Neural progenitor cell (in vitro differentiated cells): ENCODE data around the gene PRSS33. TPM values are rescaled to one million over a fixed set of nuclear protein-coding genes. Genes with fewer than 3 reads are reported as not detected.

ENCODE experiments used
- DNase-seq: peaks from one replicate; pipeline ENCODE4 v3.0.0-alpha.2; 2016; ENCODE audit warnings: low spot score
- H2AFZ ChIP-seq: fragments of 200-600 bp; sonication (generic); replicated peaks from 2 replicates; pipeline ENCODE4 v1.6.1; 2016; ENCODE audit warnings: antibody characterized with exemption
- H3F3A ChIP-seq: fragments of 200-600 bp; sonication (generic); 2 replicates; pipeline ENCODE4 v1.6.1; 2016; ENCODE audit warnings: antibody characterized with exemption, low read depth
- H3K27ac ChIP-seq: fragments of 200-600 bp; sonication (generic); 2 replicates; pipeline ENCODE4 v1.5.1; 2016; ENCODE audit warnings: mild to moderate bottlenecking
- H3K27me3 ChIP-seq: fragments of 200-600 bp; sonication (generic); 2 replicates; pipeline ENCODE4 v1.6.1; 2016; ENCODE audit warnings: mild to moderate bottlenecking, moderate library complexity
- H3K36me3 ChIP-seq: fragments of 200-600 bp; sonication (generic); 2 replicates; pipeline ENCODE4 v1.5.1; 2016
- H3K4me1 ChIP-seq: fragments of 200-600 bp; sonication (generic); 2 replicates; pipeline ENCODE4 v1.6.1; 2016; ENCODE audit warnings: mixed run types
- H3K4me2 ChIP-seq: fragments of 200-600 bp; sonication (generic); 2 replicates; pipeline ENCODE4 v1.6.1; 2016
- H3K4me3 ChIP-seq: fragments of 200-600 bp; sonication (generic); 2 replicates; pipeline ENCODE4 v1.5.1; 2016
- H3K79me2 ChIP-seq: fragments of 200-600 bp; sonication (generic); 2 replicates; pipeline ENCODE4 v1.6.1; 2016; ENCODE audit warnings: low read depth
- H3K9ac ChIP-seq: fragments of 200-600 bp; sonication (generic); 2 replicates; pipeline ENCODE4 v1.6.1; 2016
- H3K9me3 ChIP-seq: fragments of 200-600 bp; sonication (generic); 2 replicates; pipeline ENCODE4 v1.5.1; 2016; ENCODE audit warnings: low read depth
- H4K20me1 ChIP-seq: fragments of 200-600 bp; sonication (generic); 2 replicates; pipeline ENCODE4 v1.6.1; 2016; ENCODE audit warnings: low read depth
- H3K27ac Mint-ChIP-seq: 3 replicates; pipeline ENCODE4 v1.8.0; 2021; ENCODE audit warnings: mixed read lengths
- H3K27me3 Mint-ChIP-seq: 2 replicates; pipeline ENCODE4 v1.8.0; 2022; ENCODE audit warnings: low read depth, mild to moderate bottlenecking, inconsistent platforms, moderate library complexity, mixed read lengths; ENCODE audit not compliant: insufficient read depth
- H3K36me3 Mint-ChIP-seq: 3 replicates; pipeline ENCODE4 v1.8.0; 2021; ENCODE audit warnings: mixed read lengths
- H3K4me1 Mint-ChIP-seq: 3 replicates; pipeline ENCODE4 v1.8.0; 2021; ENCODE audit warnings: mixed read lengths
- H3K4me3 Mint-ChIP-seq: 3 replicates; pipeline ENCODE4 v1.8.0; 2021; ENCODE audit warnings: mild to moderate bottlenecking, moderate library complexity, mixed read lengths
- H3K9me3 Mint-ChIP-seq: 3 replicates; pipeline ENCODE4 v1.8.0; 2020; ENCODE audit warnings: mixed read lengths
- EZH2 ChIP-seq: fragments of 200-600 bp; sonication (generic); IDR thresholded peaks from 2 replicates; pipeline ENCODE4 v1.6.1; 2017; ENCODE audit warnings: antibody characterized with exemption, mild to moderate bottlenecking, moderate library complexity
- EZH2phosphoT487 ChIP-seq: fragments of 200-600 bp; sonication (generic); IDR thresholded peaks from 2 replicates; pipeline ENCODE4 v1.6.1; 2017; ENCODE audit warnings: antibody characterized with exemption
- total RNA-seq: library from RNA; depleted of rRNA; stranded (reverse); fragments of >200 nt; gene quantifications from 2 replicates; pipeline ENCODE4 v1.2.3, GENCODE V29; 2015; ENCODE audit warnings: low replicate concordance
- TF ChIP-seq, protein P1 (sequence below): fragments of 200-600 bp; sonication (generic); IDR thresholded peaks from 2 replicates; pipeline ENCODE4 v1.5.1; 2017; ENCODE audit warnings: antibody characterized with exemption, mild to moderate bottlenecking

The PRSS33 gene, protein sequence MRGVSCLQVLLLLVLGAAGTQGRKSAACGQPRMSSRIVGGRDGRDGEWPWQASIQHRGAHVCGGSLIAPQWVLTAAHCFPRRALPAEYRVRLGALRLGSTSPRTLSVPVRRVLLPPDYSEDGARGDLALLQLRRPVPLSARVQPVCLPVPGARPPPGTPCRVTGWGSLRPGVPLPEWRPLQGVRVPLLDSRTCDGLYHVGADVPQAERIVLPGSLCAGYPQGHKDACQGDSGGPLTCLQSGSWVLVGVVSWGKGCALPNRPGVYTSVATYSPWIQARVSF
- total RNA-seq, result 0.40 and 0.73 TPM in 2 replicates

DNA sequence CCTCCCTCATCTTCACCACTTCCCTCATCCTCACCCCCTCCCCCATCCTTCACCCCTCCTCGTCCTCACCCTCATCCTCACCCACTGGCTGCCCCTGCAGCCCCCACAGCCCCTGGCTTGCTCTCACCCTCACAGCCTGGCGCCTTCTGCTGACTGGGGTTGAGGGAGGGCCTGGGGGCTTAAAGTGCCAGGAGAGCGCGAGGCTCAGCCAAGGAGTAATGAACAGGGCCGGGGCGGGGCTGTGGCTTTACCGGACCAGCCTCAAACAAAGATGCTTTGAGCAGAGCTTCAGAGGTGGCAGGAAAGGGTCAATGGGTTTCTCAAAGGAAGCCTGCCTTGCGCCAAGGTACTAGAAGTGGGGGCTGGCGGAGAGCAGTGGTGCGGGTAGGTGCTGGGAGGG is at the start of gene PRSS33:
Gene PRSS33 (minus strand): TSS at position 155 of the 400 bp plus-strand sequence. CDS start 1,013 bp downstream, outside the sequence.
- peak; percentile 68 for DNase-seq
- no peak within 1 kb of the TSS for H3K4me3 Mint-ChIP-seq

DNA sequence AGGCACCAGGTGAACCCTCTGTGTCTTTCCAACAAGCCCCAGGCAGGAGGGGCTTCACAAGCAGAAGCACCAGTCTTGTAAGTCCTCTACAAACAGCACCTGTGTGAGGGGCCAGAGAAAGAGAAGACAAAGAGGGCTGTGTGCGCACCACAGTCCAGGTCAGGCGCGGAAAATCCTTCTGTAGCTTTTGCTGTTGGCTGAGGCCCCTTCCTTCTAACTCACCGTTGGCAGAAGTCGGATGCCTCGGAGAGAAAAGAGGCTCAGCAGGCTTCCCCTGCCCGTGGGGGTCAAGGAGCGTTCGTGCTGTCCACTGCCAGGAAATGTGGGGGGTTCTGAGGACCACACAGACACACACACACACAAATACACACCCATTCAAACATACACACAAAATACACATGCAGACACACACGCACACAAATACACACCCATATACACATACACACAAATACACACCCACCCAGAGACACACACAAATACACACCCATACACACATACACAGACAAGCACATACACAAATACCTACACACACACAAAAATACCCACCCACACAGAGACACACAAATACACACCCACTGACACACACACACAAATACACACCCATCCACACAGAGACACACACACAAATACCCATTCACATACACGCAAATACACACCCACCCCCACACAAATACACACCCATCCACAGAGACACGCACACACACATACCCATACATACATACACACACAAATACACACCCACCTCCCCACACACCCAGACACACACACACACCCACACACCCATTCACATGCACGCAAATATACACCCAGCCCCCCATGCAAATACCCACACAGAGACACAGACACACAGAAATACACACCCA is 49.5 kb upstream of the PRSS33 start:
- H3F3A ChIP-seq, result no peaks in the 10 kb centered on the region
- H3K4me2 ChIP-seq, result no peak overlapping the region
- H3K79me2 ChIP-seq, result no peaks in the 10 kb centered on the region
- H3K4me1 ChIP-seq, result no peaks in the 10 kb centered on the region
- H4K20me1 ChIP-seq, result no peaks in the 10 kb centered on the region
- H3K27me3 ChIP-seq, result peaks cover 6% of the 10 kb centered on the region
- peak overlapping the region; percentile 28 for H3K4me3 Mint-ChIP-seq
- H3K36me3 ChIP-seq, result no peaks in the 10 kb centered on the region
- no peak for DNase-seq
- TF ChIP-seq, protein P1, sequence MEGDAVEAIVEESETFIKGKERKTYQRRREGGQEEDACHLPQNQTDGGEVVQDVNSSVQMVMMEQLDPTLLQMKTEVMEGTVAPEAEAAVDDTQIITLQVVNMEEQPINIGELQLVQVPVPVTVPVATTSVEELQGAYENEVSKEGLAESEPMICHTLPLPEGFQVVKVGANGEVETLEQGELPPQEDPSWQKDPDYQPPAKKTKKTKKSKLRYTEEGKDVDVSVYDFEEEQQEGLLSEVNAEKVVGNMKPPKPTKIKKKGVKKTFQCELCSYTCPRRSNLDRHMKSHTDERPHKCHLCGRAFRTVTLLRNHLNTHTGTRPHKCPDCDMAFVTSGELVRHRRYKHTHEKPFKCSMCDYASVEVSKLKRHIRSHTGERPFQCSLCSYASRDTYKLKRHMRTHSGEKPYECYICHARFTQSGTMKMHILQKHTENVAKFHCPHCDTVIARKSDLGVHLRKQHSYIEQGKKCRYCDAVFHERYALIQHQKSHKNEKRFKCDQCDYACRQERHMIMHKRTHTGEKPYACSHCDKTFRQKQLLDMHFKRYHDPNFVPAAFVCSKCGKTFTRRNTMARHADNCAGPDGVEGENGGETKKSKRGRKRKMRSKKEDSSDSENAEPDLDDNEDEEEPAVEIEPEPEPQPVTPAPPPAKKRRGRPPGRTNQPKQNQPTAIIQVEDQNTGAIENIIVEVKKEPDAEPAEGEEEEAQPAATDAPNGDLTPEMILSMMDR, result no peak
- TF ChIP-seq EZH2 (no peak), EZH2phosphoT487 (no peak)
- H3K9me3 Mint-ChIP-seq, result no peaks in the 10 kb centered on the region
- H3K4me1 Mint-ChIP-seq, result peaks cover 15% of the 10 kb centered on the region
- H3K9ac ChIP-seq, result no peak overlapping the region
- H3K9me3 ChIP-seq, result no peaks in the 10 kb centered on the region
- no peak overlapping the region for H3K4me3 ChIP-seq
- H3K27me3 Mint-ChIP-seq, result peaks cover 17% of the 10 kb centered on the region
- H2AFZ ChIP-seq, result no peak overlapping the region
- H3K27ac Mint-ChIP-seq, result peak overlapping the region; percentile 12
- H3K36me3 Mint-ChIP-seq, result no peaks in the 10 kb centered on the region
- no peak overlapping the region for H3K27ac ChIP-seq

More for the DNA sequence above, at the start of gene PRSS33:
- Histone ChIP-seq H3K79me2 (no peaks in the 10 kb centered on the region), H2AFZ (peak within 1 kb of the TSS; percentile 50), H3F3A (peaks cover 7% of the 10 kb centered on the region), H3K9ac (no peak within 1 kb of the TSS), H3K4me3 (no peak within 1 kb of the TSS), H3K4me1 (peaks cover 14% of the 10 kb centered on the region), H3K27me3 (peaks cover 8% of the 10 kb centered on the region), H4K20me1 (no peaks in the 10 kb centered on the region), H3K27ac (no peak within 1 kb of the TSS), H3K9me3 (no peaks in the 10 kb centered on the region), H3K36me3 (no peaks in the 10 kb centered on the region), H3K4me2 (peak within 1 kb of the TSS; percentile 61)
- H3K27me3 Mint-ChIP-seq, result no peaks in the 10 kb centered on the region
- TF ChIP-seq, protein P1, result no peak
- TF ChIP-seq EZH2 (no peak), EZH2phosphoT487 (no peak)
- H3K36me3 Mint-ChIP-seq, result no peaks in the 10 kb centered on the region
- H3K27ac Mint-ChIP-seq, result peak within 1 kb of the TSS; percentile 29
- H3K9me3 Mint-ChIP-seq, result no peaks in the 10 kb centered on the region
- peaks cover 20% of the 10 kb centered on the region for H3K4me1 Mint-ChIP-seq

DNA sequence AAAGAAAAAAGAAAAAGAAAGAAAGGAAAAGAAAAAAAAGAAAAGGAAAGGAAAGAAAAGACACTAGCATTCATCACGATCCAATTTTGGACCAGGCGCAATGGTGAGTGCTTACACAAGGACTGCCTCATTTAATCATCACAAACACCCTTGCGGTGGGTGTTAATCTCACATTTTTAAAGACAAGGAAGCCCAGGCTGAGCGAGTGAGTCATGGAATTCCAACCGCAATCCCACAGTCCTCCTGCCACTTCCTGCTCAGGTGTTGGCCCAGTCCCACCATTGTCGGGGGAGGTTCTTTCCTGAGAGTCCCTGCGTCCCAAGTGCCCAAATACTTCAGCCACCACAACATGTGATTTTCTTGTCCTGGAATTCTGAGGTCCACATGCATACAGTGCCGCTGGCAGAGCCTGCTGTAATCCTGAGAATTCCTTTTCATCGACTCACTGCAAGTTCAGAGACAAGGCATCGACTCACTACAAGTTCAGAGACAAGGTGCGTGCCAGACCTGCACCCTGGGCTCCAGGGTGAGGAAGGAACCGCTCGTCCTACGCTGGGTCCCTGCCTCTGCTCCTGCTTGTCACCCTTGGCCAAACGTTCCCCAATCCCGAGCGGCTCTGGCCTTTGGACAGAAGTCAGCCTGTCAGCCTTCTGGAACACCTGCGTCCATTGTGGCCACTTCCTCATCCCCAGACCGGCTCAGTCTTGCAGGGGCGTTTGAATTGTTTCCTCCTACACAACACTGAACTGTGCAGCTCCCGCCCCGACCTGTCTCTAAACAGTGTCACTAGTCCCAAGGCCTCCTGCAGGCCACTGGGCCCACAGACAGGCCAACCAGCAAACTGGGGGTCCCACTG is 48.5 kb upstream of the PRSS33 start:
- no peak for DNase-seq
- H3K27ac Mint-ChIP-seq, result no peak overlapping the region
- no peak for TF ChIP-seq EZH2
- TF ChIP-seq, protein P1, result no peak
- TF ChIP-seq EZH2phosphoT487, result no peak
- Histone ChIP-seq H3K4me2 (no peak overlapping the region), H3K27ac (no peak overlapping the region), H4K20me1 (no peaks in the 10 kb centered on the region), H2AFZ (no peak overlapping the region), H3F3A (no peaks in the 10 kb centered on the region), H3K79me2 (no peaks in the 10 kb centered on the region), H3K27me3 (peaks cover 6% of the 10 kb centered on the region), H3K9me3 (no peaks in the 10 kb centered on the region), H3K4me1 (no peaks in the 10 kb centered on the region), H3K36me3 (no peaks in the 10 kb centered on the region), H3K9ac (no peak overlapping the region), H3K4me3 (no peak overlapping the region)
- H3K36me3 Mint-ChIP-seq, result no peaks in the 10 kb centered on the region
- H3K27me3 Mint-ChIP-seq, result peaks cover 17% of the 10 kb centered on the region
- H3K4me3 Mint-ChIP-seq, result no peak overlapping the region
- H3K4me1 Mint-ChIP-seq, result peaks cover 15% of the 10 kb centered on the region
- no peaks in the 10 kb centered on the region for H3K9me3 Mint-ChIP-seq
